NCI-H2081 treated with DMSO at 0.1 percent for 48 hours (cell line): ENCODE measurements around the gene PRR36.

Experiments
- DNase-seq: peaks from one replicate; lab custom pipeline; 2025; lab: John Stamatoyannopoulos, UW

PRR36 gene

GRCh38 chr19:7912697-7913564 lies 38.7 kb upstream of the PRR36 start:
- DNase-seq: no peak

- no peak for DNase-seq
These were observed 38.0 kb upstream of the PRR36 start for GRCh38 chr19:7912144-7912696.

- no peak for DNase-seq
These were observed 37.4 kb upstream of the PRR36 start for GRCh38 chr19:7911508-7912143.

GRCh38 chr19:7910321-7911161 lies 36.4 kb upstream of the PRR36 start:
- no peak for DNase-seq

- DNase-seq: no peak
These were observed 35.4 kb upstream of the PRR36 start for GRCh38 chr19:7909471-7910067.

- DNase-seq: no peak
These were observed 34.7 kb upstream of the PRR36 start for GRCh38 chr19:7908742-7909461.

- no peak for DNase-seq
These were observed 34.0 kb upstream of the PRR36 start for GRCh38 chr19:7908078-7908699.

GRCh38 chr19:7907544-7907943 lies 33.4 kb upstream of the PRR36 start:
- DNase-seq: no peak

- no peak for DNase-seq
These were observed 32.9 kb upstream of the PRR36 start for GRCh38 chr19:7907122-7907521.

GRCh38 chr19:7905859-7906258 lies 31.7 kb upstream of the PRR36 start:
- no peak for DNase-seq

- DNase-seq: no peak
These were observed 31.1 kb upstream of the PRR36 start for GRCh38 chr19:7905268-7905667.

- DNase-seq: no peak
These were observed 30.2 kb upstream of the PRR36 start for GRCh38 chr19:7904074-7905020.

GRCh38 chr19:7903244-7904073 lies 29.3 kb upstream of the PRR36 start, which contains the start of gene MAP2K7:
Gene MAP2K7 (plus strand): TSS chr19:7903877. CDS start chr19:7903945, 68 bp downstream.
- peak; percentile 98 for DNase-seq

- DNase-seq: no peak
These were observed 28.6 kb upstream of the PRR36 start for GRCh38 chr19:7902796-7903243.

- DNase-seq: no peak
These were observed 27.1 kb upstream of the PRR36 start for GRCh38 chr19:7901337-7901736.

- no peak for DNase-seq
These were observed 26.7 kb upstream of the PRR36 start for GRCh38 chr19:7900931-7901330.

- no peak for DNase-seq
These were observed 26.2 kb upstream of the PRR36 start for GRCh38 chr19:7900401-7900870.

- no peak for DNase-seq
These were observed 25.7 kb upstream of the PRR36 start for GRCh38 chr19:7899751-7900378.
